NCI-H774 (cell line): Measurements from ENCODE around the gene ACTL8.

Experiments used
- DNase-seq: peaks from one replicate; lab custom pipeline; 2025; lab: John Stamatoyannopoulos, UW

The ACTL8 gene

GRCh38 chr1:17875882-17876280 lies 120.7 kb downstream of the ACTL8 start:
- no peak for DNase-seq
